ENCODE measurements around the gene LMO7. TPM values are rescaled to one million over a fixed set of nuclear protein-coding genes. Genes with fewer than 3 reads are reported as not detected.

Gene LMO7
- total and polyA plus RNA-seq, 2 of the 4 experiments (the other 2 are of a cell fraction): 266 to 367 TPM

DNA sequence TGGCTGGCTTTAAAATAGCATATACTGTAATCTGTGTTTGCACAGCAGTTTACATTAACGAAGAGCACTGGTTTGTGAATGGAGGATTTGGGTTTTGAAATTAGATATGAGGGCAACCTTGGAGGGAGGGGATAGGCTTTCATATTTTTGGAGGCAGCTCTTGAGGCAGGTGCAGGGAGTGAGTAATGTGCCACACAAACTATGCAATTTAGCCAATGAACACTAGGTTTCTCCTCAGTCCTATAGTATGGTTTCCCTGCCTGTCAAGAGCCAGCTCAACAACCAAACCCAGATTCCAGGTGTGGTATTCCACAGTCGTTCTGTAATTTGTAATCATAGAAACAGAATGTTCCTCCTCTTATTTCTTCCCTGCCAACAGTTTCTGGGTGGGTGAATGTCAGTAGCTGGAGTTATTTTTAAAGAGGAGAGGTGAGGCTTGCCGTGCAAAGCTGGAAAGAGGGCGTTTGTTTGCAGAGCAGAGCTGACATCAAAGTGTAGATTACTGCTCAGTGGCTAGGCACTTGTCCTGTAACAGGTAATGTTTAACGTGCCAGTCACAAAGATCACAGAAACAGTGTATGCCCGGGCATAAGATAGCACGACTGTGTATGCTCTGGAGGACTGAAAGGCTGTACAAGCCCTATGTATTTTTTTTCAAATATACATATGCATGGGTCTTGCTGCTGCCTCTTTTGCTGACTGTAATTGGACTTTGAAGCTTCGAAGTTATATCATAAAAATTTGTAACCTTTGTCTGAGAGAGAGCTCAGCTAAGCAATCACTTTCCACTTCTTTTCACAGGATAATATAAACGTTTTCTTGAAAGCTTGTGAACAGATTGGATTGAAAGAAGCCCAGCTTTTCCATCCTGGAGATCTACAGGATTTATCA is 124.2 kb downstream of the LMO7 start:
- dilution Hi-C loops (cut with HindIII; ENCODE audit: low sequenced_read_pairs, unreplicated experiment): no loop called here
- peak overlapping the region; percentile 49; the same call in 1 of the 2 replicates for H3K9ac ChIP-seq (ENCODE audit: low read depth, low read length)
- peaks cover 21% of the 10 kb centered on the region for H3K9me1 ChIP-seq (ENCODE audit: insufficient read depth, low read length)
- no TSS peak for BruUV-seq (replicated peaks)
- 0 out of 2 replicates have a peak overlapping the region, but pooled peaks have one; percentile 3 for H2BK120ac ChIP-seq (ENCODE audit: low read depth, low read length)
- peaks cover 36 to 78% of the 10 kb centered on the region in 2 experiments for H3K79me1 ChIP-seq (ENCODE audit: low read depth in 1 of 2, low read length in 2 of 2)
- peak overlapping the region; percentile 43; the same call in 1 of the 2 replicates for H4K5ac ChIP-seq (ENCODE audit: low read depth, low read length)
- intact Hi-C loops (cut with micrococcal nuclease): loop anchor here (2.0 kb wide), 1 partner anchor 44 kb away; no protein-coding TSS in a partner anchor
- H3K27ac ChIP-seq (ENCODE audit: insufficient read depth, low read length): peak overlapping the region; percentile 15; the same call in 1 of the 2 replicates
- H3K18ac ChIP-seq (ENCODE audit: low read depth, low read length): peak overlapping the region; percentile 59
- H2AK9ac ChIP-seq (replicated peaks; ENCODE audit: low read depth, low read length, poor library complexity): no peak overlapping the region
- ChIA-PET POLR2A (ENCODE audit: unreplicated experiment) (no interaction called here), CTCF (interaction anchor here (1.5 kb wide), 1 partner anchor 65 kb away, joined by 4 read pairs; no protein-coding TSS in a partner anchor)
- H3K4me3 ChIP-seq (ENCODE audit: insufficient read depth, low read depth, low read length): no peak overlapping the region
- no peak overlapping the region for H3K14ac ChIP-seq (replicated peaks; ENCODE audit: low read depth, low read length)
- no peaks in the 10 kb centered on the region for H3K9me3 ChIP-seq (ENCODE audit: control insufficient read depth, insufficient read depth, low read length)
- peak overlapping the region; percentile 52; the same call in 1 of the 2 replicates for H4K91ac ChIP-seq (ENCODE audit: insufficient read depth, low read depth, low read length)
- H3K4ac ChIP-seq (ENCODE audit: low read depth, low read length): peak overlapping the region; percentile 2; the same call in 1 of the 2 replicates
- 0 out of 3 replicates have a peak overlapping the region, but pooled peaks have one; percentile 14 for H2BK15ac ChIP-seq (ENCODE audit: low read depth, low read length)
- peaks cover 3% of the 10 kb centered on the region; the same call in 1 of the 2 replicates for H3K36me3 ChIP-seq (ENCODE audit: control insufficient read depth, insufficient read depth, low read length)
- H2AFZ ChIP-seq (replicated peaks; ENCODE audit: low read length, poor library complexity): no peak overlapping the region
- peak overlapping the region; percentile 96 for H3K4me2 ChIP-seq (ENCODE audit: low read depth, low read length)
- in situ Hi-C loops (cut with MboI; ENCODE audit: low sequenced_read_pairs): no loop called here
- TF ChIP-seq ELK1 (IDR thresholded peaks at IDR 0.05; ENCODE audit: borderline replicate concordance, low read depth, low read length) (no peak), RCOR1 (IDR thresholded peaks at IDR 0.05; ENCODE audit: insufficient replicate concordance, low read length) (no peak), CHD1 (IDR thresholded peaks at IDR 0.05; ENCODE audit: low read depth, low read length) (no peak), FOS (IDR thresholded peaks at IDR 0.05; ENCODE audit: low read depth, low read length) (no peak), MXI1 (IDR thresholded peaks at IDR 0.05; ENCODE audit: borderline replicate concordance, low read depth, low read length) (no peak), NFE2L2 (IDR thresholded peaks at IDR 0.05; ENCODE audit: low read depth, low read length) (no peak)
- TF ChIP-seq, protein P1, sequence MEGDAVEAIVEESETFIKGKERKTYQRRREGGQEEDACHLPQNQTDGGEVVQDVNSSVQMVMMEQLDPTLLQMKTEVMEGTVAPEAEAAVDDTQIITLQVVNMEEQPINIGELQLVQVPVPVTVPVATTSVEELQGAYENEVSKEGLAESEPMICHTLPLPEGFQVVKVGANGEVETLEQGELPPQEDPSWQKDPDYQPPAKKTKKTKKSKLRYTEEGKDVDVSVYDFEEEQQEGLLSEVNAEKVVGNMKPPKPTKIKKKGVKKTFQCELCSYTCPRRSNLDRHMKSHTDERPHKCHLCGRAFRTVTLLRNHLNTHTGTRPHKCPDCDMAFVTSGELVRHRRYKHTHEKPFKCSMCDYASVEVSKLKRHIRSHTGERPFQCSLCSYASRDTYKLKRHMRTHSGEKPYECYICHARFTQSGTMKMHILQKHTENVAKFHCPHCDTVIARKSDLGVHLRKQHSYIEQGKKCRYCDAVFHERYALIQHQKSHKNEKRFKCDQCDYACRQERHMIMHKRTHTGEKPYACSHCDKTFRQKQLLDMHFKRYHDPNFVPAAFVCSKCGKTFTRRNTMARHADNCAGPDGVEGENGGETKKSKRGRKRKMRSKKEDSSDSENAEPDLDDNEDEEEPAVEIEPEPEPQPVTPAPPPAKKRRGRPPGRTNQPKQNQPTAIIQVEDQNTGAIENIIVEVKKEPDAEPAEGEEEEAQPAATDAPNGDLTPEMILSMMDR (conservative IDR thresholded peaks at IDR 0.05; ENCODE audit: low read depth, low read length): 0 out of 2 replicates have a peak, but pooled peaks have one; percentile 8
- H3K4me1 ChIP-seq (ENCODE audit: control insufficient read depth, insufficient read depth, low read length): peaks cover 21% of the 10 kb centered on the region
- peak overlapping the region; percentile 47 to 78; a peak in 2 of 4 replicates for H4K8ac ChIP-seq (ENCODE audit: low read depth in 2 of 2, low read length in 2 of 2)
- peak overlapping the region; percentile 91 for H2BK5ac ChIP-seq (ENCODE audit: low read depth, low read length, poor library complexity, severe bottlenecking)
- ATAC-seq (ENCODE audit: low read depth): peak; percentile 36
- no peak overlapping the region; the same call in 1 of the 2 replicates for H2AK5ac ChIP-seq (ENCODE audit: low read depth, low read length)
- no peaks in the 10 kb centered on the region for H3K27me3 ChIP-seq (ENCODE audit: control insufficient read depth, insufficient read depth, low read length)
- DNase-seq: peak; percentile 33
- no peak overlapping the region for H2BK20ac ChIP-seq (ENCODE audit: low read depth, low read length)
- peaks cover 78% of the 10 kb centered on the region for H4K20me1 ChIP-seq (ENCODE audit: insufficient read depth, low read length)
- H3K23ac ChIP-seq (ENCODE audit: low read depth, low read length): peak overlapping the region; percentile 55; the same call in 1 of the 2 replicates
- WGBS, 2 experiments (ENCODE audit: extremely low coverage in 2 of 2, insufficient read length in 1 of 2): 25% methylated on average over 1 of the region's 9 CpGs; no CpG with 5 or more reads in 1 of the 2 experiments
- H3K56ac ChIP-seq (ENCODE audit: extremely low read depth, insufficient read depth, low read length): 0 out of 2 replicates have a peak overlapping the region, but pooled peaks have one; percentile 26
